CD4-positive, alpha-beta T cell treated with Interleukin-17A for 4 hours (primary cell): ENCODE results near the gene PSKH1.

ENCODE experiments used
- DNase-seq: peaks from one replicate; pipeline ENCODE4 v3.0.0-alpha.2; 2020; ENCODE audit warnings: mixed read lengths

Gene PSKH1

GRCh38 chr16:67942510-67943255 is 49.6 kb downstream of the PSKH1 start:
- DNase-seq: no peak

- no peak for DNase-seq
These were observed 50.2 kb downstream of the PSKH1 start for GRCh38 chr16:67943256-67943618.

GRCh38 chr16:67943619-67944504 is 50.8 kb downstream of the PSKH1 start, which contains the start of gene LCAT:
LCAT (minus strand) TSS chr16:67944120; CDS start chr16:67944101, 19 bp downstream.
- no peak for DNase-seq

- no peak for DNase-seq
These were observed 51.8 kb downstream of the PSKH1 start for GRCh38 chr16:67944690-67945391.

- DNase-seq: no peak
These were observed 52.4 kb downstream of the PSKH1 start for GRCh38 chr16:67945392-67945933.

GRCh38 chr16:67946128-67946569 is 53.1 kb downstream of the PSKH1 start:
- DNase-seq: no peak

GRCh38 chr16:67946966-67947558 is 54.0 kb downstream of the PSKH1 start:
- no peak for DNase-seq

- DNase-seq: no peak
These were observed 55.0 kb downstream of the PSKH1 start for GRCh38 chr16:67948015-67948414.

GRCh38 chr16:67949645-67950044 is 56.6 kb downstream of the PSKH1 start:
- DNase-seq: no peak

- no peak for DNase-seq
These were observed 57.3 kb downstream of the PSKH1 start for GRCh38 chr16:67950335-67950843.

- no peak for DNase-seq
These were observed 58.4 kb downstream of the PSKH1 start for GRCh38 chr16:67951485-67951884.

GRCh38 chr16:67953641-67954375 is 60.8 kb downstream of the PSKH1 start:
- no peak for DNase-seq

GRCh38 chr16:67954421-67955196 is 61.6 kb downstream of the PSKH1 start:
- DNase-seq: no peak

- DNase-seq: no peak
These were observed 64.6 kb downstream of the PSKH1 start for GRCh38 chr16:67957622-67958021.

- DNase-seq: no peak
These were observed 66.7 kb downstream of the PSKH1 start for GRCh38 chr16:67959536-67960329.

GRCh38 chr16:67961551-67961957 is 68.5 kb downstream of the PSKH1 start:
- no peak for DNase-seq

GRCh38 chr16:67962135-67962534 is 69.1 kb downstream of the PSKH1 start:
- no peak for DNase-seq

- DNase-seq: no peak
These were observed 70.2 kb downstream of the PSKH1 start for GRCh38 chr16:67963292-67963661.

GRCh38 chr16:67963662-67964321 is 70.7 kb downstream of the PSKH1 start:
- DNase-seq: no peak
